Measurements from ENCODE around the gene ACKR2. TPM values are rescaled to one million over a fixed set of nuclear protein-coding genes. Genes with fewer than 3 reads are reported as not detected.

Gene ACKR2
- total and polyA plus RNA-seq, 2 of the 13 experiments (the other 11 are each of a cell fraction or from before 2014, with no cell fraction given), result 1.1 to 1.9 TPM

DNA sequence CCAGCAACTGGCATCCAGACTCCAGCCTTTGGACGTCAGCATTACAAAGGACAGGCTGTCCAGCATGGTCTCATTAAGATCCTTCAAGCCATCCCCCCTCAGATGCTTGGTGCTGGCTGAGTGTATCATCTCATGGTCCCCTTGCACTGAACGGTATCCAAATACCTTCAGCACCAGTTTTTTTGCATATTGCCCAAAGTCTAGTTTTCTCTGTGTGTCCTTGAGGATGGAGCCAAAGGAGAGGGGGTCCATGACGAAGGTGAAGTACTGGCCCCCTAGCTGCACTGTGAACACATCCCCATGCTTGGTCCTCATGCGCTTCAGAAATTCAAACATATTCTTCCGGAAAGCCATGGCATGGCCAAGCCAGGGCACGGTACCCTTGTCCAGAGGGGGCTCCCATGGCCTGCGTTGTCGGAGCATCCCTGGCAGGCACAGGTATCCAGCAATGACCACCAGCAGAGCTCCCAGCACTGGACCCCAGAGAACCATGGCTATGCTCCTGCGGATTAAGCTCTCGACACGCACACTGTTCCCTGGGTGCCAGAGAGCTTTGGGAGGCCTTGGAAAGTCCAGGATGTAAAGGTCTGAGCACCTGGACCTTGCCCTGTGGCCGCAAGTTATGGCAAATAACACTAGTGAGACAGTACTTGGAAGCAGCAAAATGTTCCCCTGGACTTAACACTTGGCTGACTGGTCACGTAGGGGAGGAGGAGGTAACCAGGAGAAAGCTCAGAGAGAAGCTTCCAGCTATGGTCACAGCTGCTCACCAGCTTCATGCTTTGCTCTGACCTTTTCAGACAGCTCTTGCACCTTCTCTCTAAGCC lies 66.3 kb downstream of the ACKR2 start, which contains the start of gene CYP8B1 (continued):
- TF ChIP-seq RBFOX2 (IDR thresholded peaks at IDR 0.05; ENCODE audit: low read depth, low read length), result no peak
- TF ChIP-seq NFKB2 (CRISPR knock-in tag; IDR thresholded peaks at IDR 0.05; ENCODE audit: borderline replicate concordance), result peak; percentile 57; the same call in 1 of the 2 replicates
- TF ChIP-seq, protein P1, sequence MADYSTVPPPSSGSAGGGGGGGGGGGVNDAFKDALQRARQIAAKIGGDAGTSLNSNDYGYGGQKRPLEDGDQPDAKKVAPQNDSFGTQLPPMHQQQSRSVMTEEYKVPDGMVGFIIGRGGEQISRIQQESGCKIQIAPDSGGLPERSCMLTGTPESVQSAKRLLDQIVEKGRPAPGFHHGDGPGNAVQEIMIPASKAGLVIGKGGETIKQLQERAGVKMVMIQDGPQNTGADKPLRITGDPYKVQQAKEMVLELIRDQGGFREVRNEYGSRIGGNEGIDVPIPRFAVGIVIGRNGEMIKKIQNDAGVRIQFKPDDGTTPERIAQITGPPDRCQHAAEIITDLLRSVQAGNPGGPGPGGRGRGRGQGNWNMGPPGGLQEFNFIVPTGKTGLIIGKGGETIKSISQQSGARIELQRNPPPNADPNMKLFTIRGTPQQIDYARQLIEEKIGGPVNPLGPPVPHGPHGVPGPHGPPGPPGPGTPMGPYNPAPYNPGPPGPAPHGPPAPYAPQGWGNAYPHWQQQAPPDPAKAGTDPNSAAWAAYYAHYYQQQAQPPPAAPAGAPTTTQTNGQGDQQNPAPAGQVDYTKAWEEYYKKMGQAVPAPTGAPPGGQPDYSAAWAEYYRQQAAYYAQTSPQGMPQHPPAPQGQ (CRISPR knock-in tag; IDR thresholded peaks at IDR 0.05; ENCODE audit: borderline replicate concordance), result no peak
- no peak for TF ChIP-seq ATM (IDR thresholded peaks at IDR 0.05; ENCODE audit: borderline replicate concordance)
- TF ChIP-seq KLF11 (CRISPR knock-in tag; IDR thresholded peaks at IDR 0.05), result 0 out of 2 replicates have a peak, but pooled peaks have one; percentile 44
- TF ChIP-seq, protein P2, sequence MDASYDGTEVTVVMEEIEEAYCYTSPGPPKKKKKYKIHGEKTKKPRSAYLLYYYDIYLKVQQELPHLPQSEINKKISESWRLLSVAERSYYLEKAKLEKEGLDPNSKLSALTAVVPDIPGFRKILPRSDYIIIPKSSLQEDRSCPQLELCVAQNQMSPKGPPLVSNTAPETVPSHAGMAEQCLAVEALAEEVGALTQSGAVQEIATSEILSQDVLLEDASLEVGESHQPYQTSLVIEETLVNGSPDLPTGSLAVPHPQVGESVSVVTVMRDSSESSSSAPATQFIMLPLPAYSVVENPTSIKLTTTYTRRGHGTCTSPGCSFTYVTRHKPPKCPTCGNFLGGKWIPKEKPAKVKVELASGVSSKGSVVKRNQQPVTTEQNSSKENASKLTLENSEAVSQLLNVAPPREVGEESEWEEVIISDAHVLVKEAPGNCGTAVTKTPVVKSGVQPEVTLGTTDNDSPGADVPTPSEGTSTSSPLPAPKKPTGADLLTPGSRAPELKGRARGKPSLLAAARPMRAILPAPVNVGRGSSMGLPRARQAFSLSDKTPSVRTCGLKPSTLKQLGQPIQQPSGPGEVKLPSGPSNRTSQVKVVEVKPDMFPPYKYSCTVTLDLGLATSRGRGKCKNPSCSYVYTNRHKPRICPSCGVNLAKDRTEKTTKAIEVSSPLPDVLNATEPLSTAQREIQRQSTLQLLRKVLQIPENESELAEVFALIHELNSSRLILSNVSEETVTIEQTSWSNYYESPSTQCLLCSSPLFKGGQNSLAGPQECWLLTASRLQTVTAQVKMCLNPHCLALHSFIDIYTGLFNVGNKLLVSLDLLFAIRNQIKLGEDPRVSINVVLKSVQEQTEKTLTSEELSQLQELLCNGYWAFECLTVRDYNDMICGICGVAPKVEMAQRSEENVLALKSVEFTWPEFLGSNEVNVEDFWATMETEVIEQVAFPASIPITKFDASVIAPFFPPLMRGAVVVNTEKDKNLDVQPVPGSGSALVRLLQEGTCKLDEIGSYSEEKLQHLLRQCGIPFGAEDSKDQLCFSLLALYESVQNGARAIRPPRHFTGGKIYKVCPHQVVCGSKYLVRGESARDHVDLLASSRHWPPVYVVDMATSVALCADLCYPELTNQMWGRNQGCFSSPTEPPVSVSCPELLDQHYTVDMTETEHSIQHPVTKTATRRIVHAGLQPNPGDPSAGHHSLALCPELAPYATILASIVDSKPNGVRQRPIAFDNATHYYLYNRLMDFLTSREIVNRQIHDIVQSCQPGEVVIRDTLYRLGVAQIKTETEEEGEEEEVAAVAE (CRISPR knock-in tag; IDR thresholded peaks at IDR 0.05; ENCODE audit: borderline replicate concordance), result peak; percentile 68; the same call in 1 of the 2 replicates
- TF ChIP-seq ZKSCAN1 (IDR thresholded peaks at IDR 0.05; ENCODE audit: low read length), result no peak
- TF ChIP-seq ZNF292 (CRISPR knock-in tag; IDR thresholded peaks at IDR 0.05; ENCODE audit: borderline replicate concordance, low read depth), result peak; percentile 90; the same call in 1 of the 2 replicates
- no peak for TF ChIP-seq ZNF136 (CRISPR knock-in tag; IDR thresholded peaks at IDR 0.05; ENCODE audit: low read depth)
- no peak for TF ChIP-seq FOXC1 (CRISPR knock-in tag; IDR thresholded peaks at IDR 0.05; ENCODE audit: borderline replicate concordance)
- no peak for TF ChIP-seq NR2F2 (IDR thresholded peaks at IDR 0.05; ENCODE audit: borderline replicate concordance, low read depth)
- peak; percentile 65; the same call in 1 of the 2 replicates for TF ChIP-seq ETV5 (CRISPR knock-in tag; IDR thresholded peaks at IDR 0.05; ENCODE audit: borderline replicate concordance)
- TF ChIP-seq U2AF2 (IDR thresholded peaks at IDR 0.05; ENCODE audit: low read depth, low read length), result no peak
- TF ChIP-seq HOXA5 (CRISPR knock-in tag; IDR thresholded peaks at IDR 0.05), result no peak
- TF ChIP-seq, protein P3, sequence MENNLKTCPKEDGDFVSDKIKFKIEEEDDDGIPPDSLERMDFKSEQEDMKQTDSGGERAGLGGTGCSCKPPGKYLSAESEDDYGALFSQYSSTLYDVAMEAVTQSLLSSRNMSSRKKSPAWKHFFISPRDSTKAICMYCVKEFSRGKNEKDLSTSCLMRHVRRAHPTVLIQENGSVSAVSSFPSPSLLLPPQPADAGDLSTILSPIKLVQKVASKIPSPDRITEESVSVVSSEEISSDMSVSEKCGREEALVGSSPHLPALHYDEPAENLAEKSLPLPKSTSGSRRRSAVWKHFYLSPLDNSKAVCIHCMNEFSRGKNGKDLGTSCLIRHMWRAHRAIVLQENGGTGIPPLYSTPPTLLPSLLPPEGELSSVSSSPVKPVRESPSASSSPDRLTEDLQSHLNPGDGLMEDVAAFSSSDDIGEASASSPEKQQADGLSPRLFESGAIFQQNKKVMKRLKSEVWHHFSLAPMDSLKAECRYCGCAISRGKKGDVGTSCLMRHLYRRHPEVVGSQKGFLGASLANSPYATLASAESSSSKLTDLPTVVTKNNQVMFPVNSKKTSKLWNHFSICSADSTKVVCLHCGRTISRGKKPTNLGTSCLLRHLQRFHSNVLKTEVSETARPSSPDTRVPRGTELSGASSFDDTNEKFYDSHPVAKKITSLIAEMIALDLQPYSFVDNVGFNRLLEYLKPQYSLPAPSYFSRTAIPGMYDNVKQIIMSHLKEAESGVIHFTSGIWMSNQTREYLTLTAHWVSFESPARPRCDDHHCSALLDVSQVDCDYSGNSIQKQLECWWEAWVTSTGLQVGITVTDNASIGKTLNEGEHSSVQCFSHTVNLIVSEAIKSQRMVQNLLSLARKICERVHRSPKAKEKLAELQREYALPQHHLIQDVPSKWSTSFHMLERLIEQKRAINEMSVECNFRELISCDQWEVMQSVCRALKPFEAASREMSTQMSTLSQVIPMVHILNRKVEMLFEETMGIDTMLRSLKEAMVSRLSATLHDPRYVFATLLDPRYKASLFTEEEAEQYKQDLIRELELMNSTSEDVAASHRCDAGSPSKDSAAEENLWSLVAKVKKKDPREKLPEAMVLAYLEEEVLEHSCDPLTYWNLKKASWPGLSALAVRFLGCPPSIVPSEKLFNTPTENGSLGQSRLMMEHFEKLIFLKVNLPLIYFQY (CRISPR knock-in tag; IDR thresholded peaks at IDR 0.05; ENCODE audit: borderline replicate concordance), result peak; percentile 64; the same call in 1 of the 2 replicates
- no peak for TF ChIP-seq ZNF720 (CRISPR knock-in tag; IDR thresholded peaks at IDR 0.05)
- no peak for TF ChIP-seq KAT8 (CRISPR knock-in tag; IDR thresholded peaks at IDR 0.05)
- no peak; the same call in 1 of the 2 replicates for TF ChIP-seq FOXJ3 (CRISPR knock-in tag; IDR thresholded peaks at IDR 0.05; ENCODE audit: borderline replicate concordance)
- no peak for TF ChIP-seq ZNF761 (CRISPR knock-in tag; conservative IDR thresholded peaks at IDR 0.05)
